K562 (cell line): Measurements from ENCODE around the gene PDPK1. TPM values are rescaled to one million over a fixed set of nuclear protein-coding genes. Genes with fewer than 3 reads are reported as not detected.
A peak's percentile ranks its signal among the peaks of the same experiment; 100 is the strongest.

Experiments used
- ATAC-seq: fragments of 200-7000 bp; cut with Tn5 transposase; 3 replicates; pipeline ENCODE4 v1.9.1; 2020; ENCODE audit warnings: moderate library complexity
- BruUV-seq: library from RNA; stranded (reverse); fragments of 400-500 nt; replicated peaks from 2 replicates; lab custom pipeline; 2021; lab: Mats Ljungman, UMichigan
- CTCF ChIA-PET: fragments of 300-600 bp; formaldehyde crosslinking; extraction: SDS; loops from one replicate; lab custom pipeline; 2021; ENCODE audit warnings: low intra/inter-chr PET ratio; lab: Yijun Ruan, JAX
- POLR2A ChIA-PET: fragments of 300-600, 350-650 bp; sonication (Branson Sonifier 250); formaldehyde crosslinking; extraction: SDS; loops from one replicate; lab custom pipeline; 2021; ENCODE audit warnings: antibody characterized with exemption, inconsistent platforms; lab: Yijun Ruan, JAX
- DNase-seq, 4 experiments: peaks; one replicate each; pipeline versions ENCODE4 v3.0.0 to v3.0.0-alpha.2; 2011 to 2018; ENCODE audit warnings: low spot score in 3 of 4, mixed read lengths in 3 of 4; ENCODE audit errors: extremely low read depth in 1 of 4
- FAIRE-seq: peaks from 2 replicates; lab custom pipeline; 2011; peaks lifted over from hg19 to GRCh38; lab: Jason Lieb, UNC
- H2AFZ ChIP-seq: 2 replicates; pipeline ENCODE4 v1.6.0; 2011; ENCODE audit warnings: low read depth, low read length, control low read depth, inconsistent platforms
- H3K27ac ChIP-seq: fragments of 200-600 bp; 3 replicates; pipeline ENCODE4 v1.8.0; 2011; ENCODE audit warnings: low read depth, mild to moderate bottlenecking, control low read depth, inconsistent platforms, low read length, moderate library complexity, mixed read lengths; ENCODE audit errors: extremely low read depth
- H3K27me3 ChIP-seq, 2 experiments: fragments of 300-600 bp in 1 of 2; 2 replicates in 1 of 2; 3 replicates in 1 of 2; pipeline versions ENCODE4 v1.6.0 to v1.8.0; 2011; ENCODE audit warnings: inconsistent platforms in 2 of 2, low read length in 2 of 2, mild to moderate bottlenecking in 1 of 2, mixed read lengths in 1 of 2, moderate library complexity in 1 of 2; ENCODE audit not compliant: control insufficient read depth in 2 of 2, insufficient read depth in 2 of 2
- H3K36me3 ChIP-seq: fragments of 300-600 bp; 3 replicates; pipeline ENCODE4 v1.8.0; 2011; ENCODE audit warnings: mild to moderate bottlenecking, low read length, inconsistent platforms; ENCODE audit not compliant: control insufficient read depth, insufficient read depth
- H3K4me1 ChIP-seq, 2 experiments: fragments of 200-600 bp in 1 of 2; replicated peaks in 1 of 2; 2 replicates in 1 of 2; 3 replicates in 1 of 2; pipeline versions ENCODE4 v1.5.1 to v1.8.0; 2011; ENCODE audit warnings: inconsistent platforms in 2 of 2, low read length in 2 of 2, mild to moderate bottlenecking in 1 of 2, mixed read lengths in 1 of 2, moderate library complexity in 1 of 2; ENCODE audit not compliant: control insufficient read depth in 2 of 2, insufficient read depth in 2 of 2
- H3K4me2 ChIP-seq: 2 replicates; pipeline ENCODE4 v1.6.1; 2011; ENCODE audit warnings: low read length, control low read depth, inconsistent platforms, mixed read lengths; ENCODE audit not compliant: insufficient read depth
- H3K4me3 ChIP-seq: fragments of 200-600 bp; sonication (generic), shearing (Covaris generic); 2 replicates; pipeline ENCODE4 v1.5.1; 2016; ENCODE audit warnings: control low read depth, inconsistent platforms
- H3K79me2 ChIP-seq: fragments of 200-600 bp; 3 replicates; pipeline ENCODE4 v1.8.0; 2011; ENCODE audit warnings: low read length, inconsistent platforms; ENCODE audit not compliant: control insufficient read depth, insufficient read depth
- H3K9ac ChIP-seq, 2 experiments: 2 replicates each; pipeline versions ENCODE4 v1.6.0 to v1.6.1; 2011; ENCODE audit warnings: low read depth in 2 of 2, low read length in 2 of 2, control low read depth in 1 of 2, inconsistent platforms in 1 of 2, mild to moderate bottlenecking in 1 of 2, mixed read lengths in 1 of 2; ENCODE audit not compliant: insufficient read depth in 1 of 2
- H3K9me1 ChIP-seq: one replicate; pipeline ENCODE4 v1.6.0; 2011; ENCODE audit warnings: inconsistent platforms, mild to moderate bottlenecking, low read length, moderate library complexity; ENCODE audit not compliant: control insufficient read depth, insufficient read depth
- H3K9me3 ChIP-seq: replicated peaks from 2 replicates; pipeline ENCODE4 v1.5.1; 2011; ENCODE audit warnings: low read depth, low read length, inconsistent platforms; ENCODE audit not compliant: control insufficient read depth, insufficient read depth
- H4K20me1 ChIP-seq: replicated peaks from 2 replicates; pipeline ENCODE4 v1.6.1; 2011; ENCODE audit warnings: low read length, inconsistent platforms, mixed read lengths; ENCODE audit not compliant: control insufficient read depth, insufficient read depth
- ARID4B ChIP-seq: sonication (generic); formaldehyde crosslinking; IDR thresholded peaks from 2 replicates; pipeline ENCODE4 v1.8.0; 2022; ENCODE audit warnings: mild to moderate bottlenecking, missing genetic modification reagents
- GATAD2B ChIP-seq: fragments of 450-650 bp; IDR thresholded peaks from 2 replicates; pipeline ENCODE4 v1.6.1; 2017; ENCODE audit warnings: mild to moderate bottlenecking, borderline replicate concordance
- HBP1 ChIP-seq: fragments of 450-650 bp; formaldehyde crosslinking; IDR thresholded peaks from 2 replicates; pipeline ENCODE4 v1.4.0; 2022; ENCODE audit warnings: missing genetic modification characterization
- HDAC1 ChIP-seq, 2 experiments: fragments of 450-650 bp; IDR thresholded peaks; 2 replicates each; pipeline ENCODE4 v1.6.1; 2016 to 2017; ENCODE audit warnings: inconsistent platforms in 1 of 2, mild to moderate bottlenecking in 1 of 2, moderate library complexity in 1 of 2
- PRMT5 ChIP-seq: sonication (generic); formaldehyde crosslinking; IDR thresholded peaks from 2 replicates; pipeline ENCODE4 v1.5.0; 2020; ENCODE audit warnings: missing genetic modification reagents
- SIN3A ChIP-seq, 2 experiments: fragments of 150-350 bp in 1 of 2; IDR thresholded peaks; 2 replicates each; pipeline ENCODE4 v1.6.1; 2011 to 2016; ENCODE audit warnings: borderline replicate concordance in 2 of 2, low read depth in 2 of 2, low read length in 2 of 2, mild to moderate bottlenecking in 2 of 2, moderate library complexity in 2 of 2; ENCODE audit not compliant: control insufficient read depth in 1 of 2
- SUPT5H ChIP-seq: fragments of 450-650 bp; IDR thresholded peaks from 2 replicates; pipeline ENCODE4 v1.6.1; 2016
- WGBS: fragments of 100-300 bp; shearing (Covaris generic); methylation state at CpG from one replicate; pipeline ENCODE4 v1.1.6; 2016; ENCODE audit warnings: low coverage, mixed read lengths; ENCODE audit not compliant: insufficient coverage; ENCODE audit errors: missing lambda C conversion rate; 5-methylcytosine and 5-hydroxymethylcytosine counted together
- in situ Hi-C: fragments of 300-500 bp; cut with MboI; formaldehyde crosslinking; loops from 4 replicates; pipeline ENCODE4 v1.15.0; 2018; ENCODE audit warnings: inconsistent platforms, mixed read lengths
- intact Hi-C: fragments of 100-400 bp; cut with micrococcal nuclease; formaldehyde crosslinking; loops from 2 replicates; pipeline ENCODE4 v1.14.2; 2022
- polyA plus RNA-seq, 8 experiments: library from polyadenylated mRNA; depleted of rRNA in 4 of 8; stranded (reverse) in 5 of 8; unstranded in 3 of 8; fragments of >200 nt; fragmentation: Nextera tagmentation in 2 of 8; fragmentation: Illumina TruSeq in 1 of 8; extraction: Ambion mirVana in 2 of 8; extraction: Trizol in 1 of 8; gene quantifications; 2 replicates each; pipeline versions ENCODE4 v1.2.1 to v1.2.3, GENCODE V29; 2011 to 2014; ENCODE audit warnings: inconsistent platforms in 1 of 8, missing spikeins in 1 of 8
- total RNA-seq, 7 experiments: library from RNA; depleted of rRNA in 6 of 7; stranded (reverse); fragments of >200 nt in 6 of 7; fragmentation: Illumina TruSeq in 2 of 7; extraction: Trizol in 2 of 7; gene quantifications; 2 replicates each; pipeline versions ENCODE4 v1.2.1 to v1.2.3, GENCODE V29; 2011 to 2021; ENCODE audit warnings: low replicate concordance in 1 of 7
- TF ChIP-seq, protein P1 (sequence below): fragments of 450-650 bp; formaldehyde crosslinking; IDR thresholded peaks from 2 replicates; pipeline ENCODE4 v1.4.0; 2020; ENCODE audit warnings: mild to moderate bottlenecking, moderate library complexity

Gene PDPK1
- total and polyA plus RNA-seq, 9 of the 15 experiments (the other 6 are each of a cell fraction or from before 2014, with no cell fraction given), result 4.0 to 37.2 (median 18.7) TPM

- TF ChIP-seq, protein P1, sequence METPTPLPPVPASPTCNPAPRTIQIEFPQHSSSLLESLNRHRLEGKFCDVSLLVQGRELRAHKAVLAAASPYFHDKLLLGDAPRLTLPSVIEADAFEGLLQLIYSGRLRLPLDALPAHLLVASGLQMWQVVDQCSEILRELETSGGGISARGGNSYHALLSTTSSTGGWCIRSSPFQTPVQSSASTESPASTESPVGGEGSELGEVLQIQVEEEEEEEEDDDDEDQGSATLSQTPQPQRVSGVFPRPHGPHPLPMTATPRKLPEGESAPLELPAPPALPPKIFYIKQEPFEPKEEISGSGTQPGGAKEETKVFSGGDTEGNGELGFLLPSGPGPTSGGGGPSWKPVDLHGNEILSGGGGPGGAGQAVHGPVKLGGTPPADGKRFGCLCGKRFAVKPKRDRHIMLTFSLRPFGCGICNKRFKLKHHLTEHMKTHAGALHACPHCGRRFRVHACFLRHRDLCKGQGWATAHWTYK (CRISPR knock-in tag), result 0 out of 2 replicates have a peak, but pooled peaks have one; percentile 62
- peak; percentile 94 for TF ChIP-seq SUPT5H
- peak; percentile 93; the same call in 1 of the 2 replicates for TF ChIP-seq GATAD2B
- TF ChIP-seq PRMT5 (CRISPR knock-in tag), result no peak; the same call in 1 of the 2 replicates
Observed at GRCh38 chr16:2513405-2514332, 24.2 kb upstream of the PDPK1 start, which contains the start of gene ATP6V0C (continued).

- in situ Hi-C loops, result no loop called here
- Histone ChIP-seq H3K79me2 (peaks cover 65% of the 10 kb centered on the region), H3K9ac (peak overlapping the region; percentile 90 to 96), H3K9me3 (no peaks in the 10 kb centered on the region), H3K4me2 (peak overlapping the region; percentile 94), H3K4me1 (peaks cover 63 to 95% of the 10 kb centered on the region in 2 experiments), H3K27me3 (no peaks in the 10 kb centered on the region), H4K20me1 (peaks cover 46% of the 10 kb centered on the region), H3K27ac (peak overlapping the region; percentile 96), H3K4me3 (peak overlapping the region; percentile 98), H3K36me3 (peaks cover 40% of the 10 kb centered on the region), H2AFZ (no peak overlapping the region), H3K9me1 (peaks cover 8% of the 10 kb centered on the region)
- ChIA-PET POLR2A (interaction anchor here (0.6 to 2.1 kb wide), 13 partner anchors 9 to 494 kb away, joined by 3 to 9 read pairs (median 3); partner anchors contain the start of genes NTHL1, TRAF7 and TSC2), CTCF (interaction anchor here (1.0 to 1.1 kb wide), 2 partner anchors 12 to 40 kb away, joined by 4 to 5 read pairs; partner anchors contain the start of gene TBC1D24)
- peak in 2 of 4 experiments; percentile 79 to 80 for DNase-seq
- BruUV-seq, result TSS peak; percentile 60
- 0% methylated on average over 20 of the region's 63 CpGs for WGBS
- intact Hi-C loops, result no loop called here
- ATAC-seq, result no peak
- FAIRE-seq, result no peak
- TF ChIP-seq HBP1 (CRISPR knock-in tag), result peak; percentile 11; the same call in 1 of the 2 replicates
- TF ChIP-seq SIN3A (IDR thresholded peaks at IDR 0.05; ENCODE audit: borderline replicate concordance in 2 of 2, control insufficient read depth in 1 of 2, low read depth in 2 of 2, low read length in 2 of 2), result peak in 1 of 2 experiments; percentile 35; a peak in 1 of 4 replicates
- TF ChIP-seq HDAC1 (IDR thresholded peaks at IDR 0.05), result peak in 1 of 2 experiments; percentile 14; a peak in 1 of 4 replicates
- TF ChIP-seq ARID4B (CRISPR knock-in tag), result peak; percentile 16
Observed at GRCh38 chr16:2514333-2515179, 23.3 kb upstream of the PDPK1 start.
